Glomerular endothelial cell (primary cell): ENCODE data around the gene MRPS10. TPM values are rescaled to one million over a fixed set of nuclear protein-coding genes. Genes with fewer than 3 reads are reported as not detected.
A peak's percentile ranks its signal among the peaks of the same experiment; 100 is the strongest.

ENCODE experiments used
- DNase-seq: peaks from one replicate; pipeline ENCODE4 v3.0.0-alpha.2; 2011; ENCODE audit warnings: low read depth, low spot score; ENCODE audit errors: extremely low read depth
- total RNA-seq: library from RNA; depleted of rRNA; stranded (reverse); fragments of >200 nt; gene quantifications from 2 replicates; pipeline ENCODE4 v1.2.3, GENCODE V29; 2015

Gene MRPS10
- 35.1 and 37.0 TPM in 2 replicates for total RNA-seq

DNA sequence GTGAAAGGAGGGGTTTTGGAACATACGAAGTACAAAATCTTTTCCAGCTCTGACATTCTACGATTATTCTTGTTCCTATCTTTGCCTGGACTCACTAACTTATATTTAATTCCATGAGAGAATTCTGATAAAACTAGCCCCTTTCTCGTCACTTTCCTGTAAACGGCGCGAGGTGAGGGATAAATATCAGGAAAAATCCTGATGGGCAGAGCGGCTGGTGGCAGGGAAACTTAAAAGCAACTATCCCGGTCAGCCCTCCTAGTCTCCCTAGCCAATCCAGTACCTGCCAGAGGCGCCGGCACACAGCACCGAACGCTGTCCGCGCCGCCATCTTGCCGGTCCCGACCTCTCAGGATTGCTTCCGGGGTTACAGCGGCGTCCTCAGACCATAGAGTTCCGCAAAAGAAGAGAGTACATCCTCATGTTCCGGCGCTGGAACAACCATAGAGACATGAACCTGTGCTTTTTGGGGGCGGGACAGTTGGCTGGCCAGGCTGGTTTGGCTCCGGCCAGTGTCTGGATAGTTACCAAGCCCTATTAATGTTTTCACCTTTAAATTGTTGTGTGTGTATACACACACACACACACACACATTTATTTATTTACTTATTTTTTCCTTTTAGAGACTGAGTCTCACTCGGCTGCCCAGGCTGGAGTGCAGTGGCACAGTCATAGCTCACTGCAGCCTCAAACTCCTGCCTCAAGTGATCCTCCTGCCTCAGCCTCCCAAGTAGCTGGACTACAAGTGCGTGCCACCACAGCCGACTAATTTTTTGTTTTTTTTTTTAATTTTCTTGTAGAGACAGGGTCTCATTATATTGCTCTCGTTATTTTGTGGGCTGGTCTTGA, at the start of gene MRPS10:
Gene MRPS10, minus strand, starts transcription at position 343 of the 849 bp plus-strand sequence. Its CDS starts 12 bp downstream, at position 331.
- DNase-seq: peak; percentile 68

DNA sequence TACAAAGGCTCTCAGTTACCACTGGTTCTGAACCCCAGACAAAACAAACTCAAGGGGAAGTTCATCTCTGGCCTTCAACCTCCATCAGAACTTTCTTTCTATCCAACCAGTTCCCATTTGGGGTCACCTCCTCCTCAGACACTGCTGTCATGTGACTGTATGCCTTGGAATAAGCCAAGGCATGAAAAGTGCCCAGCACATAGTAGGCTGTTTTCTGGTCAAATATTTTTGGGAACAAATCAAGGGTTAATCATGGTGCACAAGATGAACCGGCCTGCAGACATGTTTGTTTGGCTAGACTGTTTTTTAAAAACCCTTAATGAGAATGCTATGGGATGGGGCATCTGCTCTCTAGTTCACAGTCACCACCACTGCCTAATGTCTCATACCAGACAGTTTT, 48.9 kb upstream of the MRPS10 start:
- DNase-seq: no peak

DNA sequence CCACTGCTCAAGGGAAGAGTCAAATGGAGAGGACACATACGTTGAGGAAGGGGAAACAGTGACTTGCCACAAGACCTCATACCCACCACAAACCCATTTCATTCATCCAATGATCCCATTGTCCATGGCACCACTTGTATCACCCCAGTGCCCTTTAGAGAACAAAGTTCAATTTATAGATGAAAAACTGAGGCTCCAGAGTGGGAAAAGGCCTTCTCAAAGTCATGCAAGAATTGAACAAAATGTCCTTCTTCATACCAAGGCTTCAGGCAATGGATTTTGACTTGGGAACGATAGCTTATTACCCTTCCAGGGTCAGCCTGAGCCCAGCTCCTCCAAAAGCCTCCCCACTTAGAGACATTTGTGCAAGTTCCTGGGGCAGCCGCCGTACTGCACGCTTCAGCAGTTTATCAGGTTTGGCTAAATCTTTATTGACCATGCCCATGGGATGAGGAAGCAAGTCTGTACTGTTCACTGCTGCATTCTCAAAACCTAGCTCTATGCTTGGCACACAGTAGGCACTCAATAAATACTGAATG, 47.3 kb upstream of the MRPS10 start:
- DNase-seq: no peak

DNA sequence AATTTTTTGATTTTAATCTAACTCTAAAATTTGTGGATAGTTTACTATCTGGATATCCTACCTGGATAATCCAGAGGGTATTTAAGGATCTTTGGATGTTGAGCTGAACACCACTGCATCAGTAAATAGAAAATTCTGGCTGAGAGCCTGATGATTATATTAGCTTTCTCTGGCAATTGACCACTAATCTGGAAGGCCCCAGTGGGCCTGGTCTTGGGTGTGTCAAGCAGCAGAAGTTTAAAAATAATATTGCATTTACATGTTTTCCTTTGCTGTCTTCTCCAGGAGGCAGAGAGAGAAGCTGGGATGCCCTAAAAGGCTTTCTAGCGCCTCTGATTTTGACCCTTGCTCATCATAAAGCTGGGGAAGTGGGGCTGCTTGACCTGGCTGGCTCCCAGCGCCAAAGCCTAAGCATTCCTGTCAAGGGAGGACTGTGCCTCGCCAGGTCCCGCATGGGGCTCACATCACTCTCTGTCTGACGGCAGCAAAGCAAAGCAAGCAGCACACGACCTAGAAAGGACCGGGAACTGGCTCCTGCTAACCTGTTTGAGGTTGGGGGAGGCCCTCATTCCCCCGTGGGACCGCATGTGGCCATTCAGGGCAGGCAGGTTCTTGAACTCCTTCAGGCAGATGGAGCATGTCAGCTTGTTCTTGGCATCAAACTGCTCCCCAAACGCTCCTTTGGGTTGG, 46.6 kb upstream of the MRPS10 start:
- no peak for DNase-seq

DNA sequence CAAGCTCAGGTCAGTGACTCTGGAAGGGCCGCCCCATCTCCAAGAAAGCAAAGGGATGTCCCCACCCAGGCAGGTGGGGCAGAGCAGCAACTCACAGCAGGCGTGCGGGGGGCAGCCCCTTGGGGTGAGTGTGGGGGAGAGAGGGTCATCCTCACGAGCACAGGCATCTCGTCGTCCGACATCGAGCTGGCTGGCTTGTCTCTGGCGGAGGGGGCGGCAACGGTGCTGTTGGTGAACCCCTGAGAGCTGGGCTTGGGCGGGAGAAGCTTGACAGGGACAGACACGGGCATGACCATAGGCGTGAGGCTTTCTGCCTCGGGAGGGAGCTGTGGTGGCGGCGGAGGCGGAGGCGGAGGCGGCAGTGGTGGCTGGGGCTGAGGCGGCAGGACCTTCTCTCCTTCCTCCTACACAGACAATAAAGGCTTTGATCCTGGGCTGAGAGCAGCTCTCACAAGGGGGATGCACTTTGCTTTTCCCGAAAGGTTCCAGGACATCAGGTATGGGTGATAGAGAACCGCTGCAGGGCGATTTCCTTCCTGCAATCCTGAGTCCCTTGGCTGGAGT, 45.6 kb upstream of the MRPS10 start:
- DNase-seq: no peak

DNA sequence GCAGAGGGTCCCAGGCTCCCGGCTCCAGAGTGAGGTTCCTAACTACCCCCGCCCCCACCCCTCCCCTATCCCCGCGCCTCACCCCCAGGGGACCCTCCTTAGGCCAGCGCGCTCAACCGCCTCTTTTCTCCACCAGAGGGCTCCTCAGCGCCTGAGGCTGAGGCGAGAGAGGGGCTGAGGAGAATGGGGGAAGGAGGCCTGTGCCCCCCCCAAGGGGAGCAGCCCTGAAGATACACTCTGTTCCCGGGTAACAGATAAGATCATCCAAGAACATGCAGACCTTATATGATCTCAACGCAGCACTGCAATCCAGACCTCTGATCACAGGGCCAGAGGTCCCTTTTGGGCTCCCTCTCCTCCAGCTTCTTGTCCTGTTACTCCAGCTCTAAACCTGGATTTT, 43.3 kb upstream of the MRPS10 start:
- no peak for DNase-seq

DNA sequence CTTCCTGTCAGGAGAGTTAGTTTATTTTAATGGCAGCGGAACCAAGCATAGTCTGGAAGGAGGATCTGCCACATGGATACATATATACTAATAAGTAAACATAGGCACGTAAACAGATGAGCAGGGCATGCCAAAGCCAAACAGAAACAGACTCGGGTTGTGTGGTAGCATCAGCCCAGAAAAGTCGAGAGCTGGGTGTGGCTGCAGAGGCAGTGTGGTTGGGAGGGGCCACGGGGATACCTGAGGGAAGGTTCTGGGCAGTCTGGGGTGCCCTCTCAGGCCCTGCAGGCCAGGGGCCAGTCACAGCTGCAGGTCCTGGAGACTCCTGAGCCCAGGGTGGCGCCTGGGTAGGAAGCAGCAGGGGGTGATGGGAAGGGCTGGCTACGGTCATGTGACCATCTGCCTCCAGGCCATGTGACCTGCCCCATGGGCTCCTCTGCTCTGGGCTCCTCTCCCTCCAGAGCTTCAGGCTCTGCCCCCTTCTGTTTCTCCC, 42.8 kb upstream of the MRPS10 start:
- DNase-seq: no peak

DNA sequence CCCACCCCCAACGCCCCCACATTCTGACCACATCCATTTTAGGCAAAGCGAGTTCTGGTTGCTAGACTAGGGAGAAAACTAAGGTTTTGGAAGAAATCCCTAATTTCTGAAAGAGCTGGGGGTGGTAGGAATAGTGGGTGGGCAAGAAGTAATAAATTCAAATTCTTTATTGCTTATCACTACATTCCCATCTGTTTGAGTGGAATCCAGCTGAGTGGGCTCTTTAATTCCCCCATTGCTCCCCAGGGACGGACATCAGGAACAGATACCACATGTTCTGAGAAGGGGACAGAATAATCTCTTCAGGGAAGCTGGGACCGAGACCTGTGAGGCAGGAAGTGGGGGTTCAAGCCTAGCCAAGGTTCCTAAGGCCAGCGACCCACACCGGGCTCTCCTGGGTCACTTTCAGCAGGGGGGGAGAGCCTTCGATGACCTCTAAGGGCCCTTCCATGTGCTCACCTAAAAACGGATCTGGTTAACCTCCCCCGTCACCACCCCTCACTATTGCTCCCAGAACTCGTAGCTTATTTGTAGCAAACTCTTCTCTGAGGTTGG, 42.3 kb upstream of the MRPS10 start:
- no peak for DNase-seq

DNA sequence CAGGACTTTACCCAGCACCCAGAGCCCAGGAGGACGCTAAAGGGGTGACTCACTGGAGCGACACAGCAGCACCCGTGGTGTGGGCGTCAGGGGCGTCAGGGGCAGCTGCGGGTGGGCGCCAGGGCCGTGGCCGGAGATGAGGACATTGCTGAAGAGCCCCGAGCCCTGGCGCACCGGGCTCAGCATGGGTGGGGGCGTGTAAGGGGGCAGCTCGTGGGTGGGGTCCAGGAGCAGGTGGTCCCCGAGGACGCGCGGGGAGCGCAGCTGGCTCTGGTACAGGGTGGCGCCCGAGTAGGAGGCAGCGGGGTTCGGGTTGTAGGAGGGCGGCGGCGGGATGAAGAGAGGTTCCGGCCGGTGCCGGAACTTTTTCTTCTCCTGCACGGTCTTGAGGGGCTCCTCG, 41.6 kb upstream of the MRPS10 start:
- no peak for DNase-seq

DNA sequence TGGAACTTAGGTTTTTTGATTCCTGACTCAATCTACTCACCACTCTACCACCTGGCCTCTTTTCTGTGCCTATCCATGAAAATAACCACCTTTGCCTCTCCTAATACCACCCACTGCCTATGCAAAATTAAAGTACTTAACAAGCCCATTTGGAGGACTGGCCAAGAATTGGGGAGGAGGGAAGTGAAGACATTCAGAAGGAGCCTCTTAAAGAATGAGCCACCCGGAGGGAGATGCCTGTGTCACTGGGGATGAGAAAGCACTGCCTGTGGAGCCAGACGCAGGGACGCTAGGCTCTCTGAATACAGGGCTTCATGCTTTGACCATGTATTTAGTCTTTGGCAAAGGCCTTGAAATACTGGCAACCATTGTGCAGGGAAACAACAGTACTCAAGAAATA, 40.0 kb upstream of the MRPS10 start:
- DNase-seq: no peak

DNA sequence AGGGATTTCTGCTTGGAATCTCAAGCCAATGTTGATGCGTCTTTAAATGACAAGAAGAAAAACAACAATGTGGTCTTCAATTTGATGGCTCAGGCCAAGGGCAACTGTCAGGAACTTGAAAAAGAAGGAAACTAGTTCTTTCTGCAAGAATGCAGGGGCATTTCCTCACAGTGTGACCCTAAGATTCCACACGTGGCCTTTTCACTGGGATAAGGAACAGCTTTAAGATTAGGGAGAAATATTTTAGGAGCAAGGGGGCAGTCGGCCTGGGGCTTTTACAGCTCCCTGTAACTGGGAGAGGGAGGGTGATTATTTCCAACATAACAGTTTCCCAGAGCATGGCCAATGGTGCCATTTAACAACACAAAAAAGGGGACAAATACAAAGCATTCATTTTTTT, 39.4 kb upstream of the MRPS10 start:
- no peak for DNase-seq

DNA sequence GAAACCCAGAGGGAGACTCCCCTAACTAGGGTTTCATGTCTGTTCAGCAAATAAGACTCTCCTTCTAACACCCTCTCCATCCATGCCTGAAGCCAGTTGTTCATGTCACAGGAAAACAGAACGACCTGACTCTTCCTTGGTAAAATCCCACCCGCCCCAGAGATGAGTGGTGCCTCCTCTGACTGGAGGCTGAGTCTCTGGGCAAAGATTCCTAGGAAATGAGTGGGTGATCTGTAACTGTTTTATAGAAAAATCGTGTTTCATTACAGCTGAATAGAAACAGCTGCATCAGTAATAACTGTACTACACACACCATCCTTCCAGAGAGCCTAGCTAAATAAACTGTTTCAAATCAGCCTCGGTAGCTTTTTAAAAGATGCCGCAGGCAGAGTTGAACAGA, 37.4 kb upstream of the MRPS10 start:
- DNase-seq: no peak

DNA sequence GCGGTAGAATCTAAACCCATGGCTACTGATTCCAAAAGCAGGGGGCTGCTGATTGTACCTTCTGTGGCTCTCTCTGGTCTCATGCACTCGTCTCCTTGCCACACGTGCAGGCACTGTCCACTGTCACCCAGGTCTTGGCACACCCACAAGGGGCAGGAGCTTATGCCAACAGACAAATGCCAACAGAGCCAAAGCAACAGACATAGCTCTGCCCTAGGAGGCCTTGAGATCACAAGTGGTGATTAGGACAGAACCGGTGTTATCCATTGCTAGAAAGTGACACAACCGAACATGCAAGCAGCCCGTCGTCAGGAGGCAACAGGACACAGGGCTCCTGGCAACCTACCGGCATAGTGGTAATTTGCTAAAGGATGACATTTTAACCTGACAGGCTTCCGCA, 36.8 kb upstream of the MRPS10 start:
- DNase-seq: no peak

DNA sequence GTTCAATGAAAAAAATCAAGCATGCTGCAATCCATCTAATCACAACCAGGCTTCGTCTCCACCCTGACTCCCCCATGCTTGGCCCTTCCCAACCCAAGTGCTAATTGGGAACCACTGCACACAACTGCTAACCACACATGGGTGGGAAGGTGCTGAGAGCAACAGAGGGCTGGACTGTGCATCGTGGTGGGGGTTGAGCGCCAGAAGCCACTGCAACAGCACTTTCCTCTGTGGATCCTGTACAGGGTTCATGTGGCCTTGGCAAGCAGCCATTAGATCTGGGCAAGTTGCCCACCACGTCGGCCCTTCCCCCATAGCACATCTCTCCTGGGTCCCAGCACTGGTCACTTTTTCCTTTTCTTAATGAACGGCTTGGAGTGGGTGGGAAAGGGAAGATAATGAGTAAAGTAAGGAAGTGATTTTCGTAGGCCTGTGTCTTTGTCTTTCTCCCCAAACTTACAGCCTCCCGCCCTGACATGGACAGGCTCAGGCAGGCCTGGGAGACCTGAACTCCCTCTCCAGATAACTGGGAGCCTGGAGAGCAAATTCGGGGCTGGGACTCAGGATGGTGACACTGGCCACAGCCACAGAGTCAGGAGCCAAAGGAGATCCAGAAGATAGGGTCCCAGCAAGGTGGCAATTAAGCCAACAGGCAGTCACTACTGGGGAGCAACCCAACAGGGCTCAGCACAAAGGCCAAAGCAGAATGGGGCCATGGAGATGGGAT, 34.4 kb upstream of the MRPS10 start:
- DNase-seq: no peak

DNA sequence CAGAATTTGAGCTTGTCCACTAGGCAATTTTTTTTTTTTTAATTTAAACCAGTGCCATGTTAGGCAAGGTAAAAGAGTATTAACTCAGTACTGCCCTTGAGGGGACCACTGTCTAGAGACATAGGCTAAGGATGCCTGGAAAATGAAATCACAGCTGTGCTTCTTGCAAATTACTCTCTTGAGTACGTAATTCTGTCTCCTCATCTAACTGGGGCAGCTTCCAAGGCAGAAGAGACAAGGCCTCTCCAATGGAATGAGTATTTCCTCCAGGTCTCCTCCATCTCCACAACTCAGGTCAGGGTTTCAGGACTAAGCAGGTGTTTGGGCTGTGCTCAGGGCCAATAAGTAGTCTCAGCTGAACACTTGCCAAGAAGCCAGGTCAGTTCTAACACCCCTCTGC, 33.8 kb upstream of the MRPS10 start:
- no peak for DNase-seq

DNA sequence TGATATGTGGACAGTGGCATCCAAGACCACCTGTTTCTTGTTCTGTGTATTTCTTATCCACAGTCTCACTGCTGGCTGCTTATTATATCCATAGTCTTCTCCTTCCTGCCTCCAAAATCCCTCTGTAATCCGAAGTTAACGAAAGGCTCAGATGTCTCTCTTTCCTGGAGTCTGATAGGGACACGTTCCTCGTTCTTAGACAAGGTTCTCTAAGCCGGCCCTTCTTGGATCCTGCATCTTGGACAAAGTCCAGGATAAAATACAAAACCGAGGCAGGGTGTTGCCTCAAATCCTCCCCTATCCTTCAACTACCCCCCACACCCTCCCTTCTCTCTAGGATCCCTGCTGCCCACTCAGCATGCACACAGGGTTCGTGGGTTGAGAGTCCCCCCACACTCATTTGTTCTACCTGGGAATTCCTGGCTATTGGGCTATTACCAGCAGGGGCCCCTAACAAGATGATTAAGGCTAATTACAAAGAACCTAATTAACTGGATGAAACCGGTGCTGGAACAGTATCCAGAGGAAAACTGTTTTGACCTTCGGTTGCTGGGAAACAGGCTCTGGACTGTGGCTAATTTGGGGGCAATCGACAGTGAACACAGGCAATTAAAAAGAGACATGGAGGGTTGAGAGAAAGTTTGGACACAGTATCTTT, 32.7 kb upstream of the MRPS10 start:
- no peak for DNase-seq

DNA sequence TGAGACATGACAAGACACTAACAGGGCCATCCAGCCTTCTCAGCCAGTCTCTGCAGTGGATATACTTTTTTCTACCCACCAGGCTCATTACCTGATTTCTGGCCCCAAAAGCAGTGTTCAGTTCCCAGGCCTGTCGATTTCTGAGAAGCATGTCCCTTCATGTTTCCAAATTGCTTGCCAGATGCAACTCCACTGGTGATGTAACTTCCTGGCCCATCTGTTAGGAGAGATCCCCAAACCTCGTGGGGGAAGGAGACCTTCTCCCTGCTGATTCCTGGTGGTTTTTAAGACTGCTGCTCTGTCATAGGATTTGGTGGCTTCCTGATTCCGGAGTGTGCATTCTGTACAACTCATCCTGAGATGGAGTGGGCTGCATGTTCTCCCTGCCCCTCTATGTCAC, 31.6 kb upstream of the MRPS10 start:
- no peak for DNase-seq

DNA sequence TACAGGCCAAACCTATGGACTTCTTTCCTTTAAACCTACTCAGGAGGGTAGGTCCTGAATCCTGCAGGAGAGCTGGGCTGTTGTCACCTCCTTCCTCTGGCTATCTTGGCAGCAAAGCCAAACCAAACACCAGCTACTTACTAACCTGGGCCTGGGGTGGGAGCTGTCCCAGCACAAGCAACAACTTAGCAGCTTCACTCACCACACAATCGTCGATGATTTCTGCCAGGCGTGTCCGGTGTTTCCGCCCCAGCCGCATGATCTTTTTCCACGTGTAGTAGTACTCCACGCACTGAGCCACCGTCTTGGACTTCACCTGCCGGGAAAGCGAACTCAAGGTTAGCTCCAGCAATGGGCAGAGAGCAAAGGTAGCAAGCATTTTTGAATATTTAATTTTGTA, 25.4 kb upstream of the MRPS10 start:
- no peak for DNase-seq

DNA sequence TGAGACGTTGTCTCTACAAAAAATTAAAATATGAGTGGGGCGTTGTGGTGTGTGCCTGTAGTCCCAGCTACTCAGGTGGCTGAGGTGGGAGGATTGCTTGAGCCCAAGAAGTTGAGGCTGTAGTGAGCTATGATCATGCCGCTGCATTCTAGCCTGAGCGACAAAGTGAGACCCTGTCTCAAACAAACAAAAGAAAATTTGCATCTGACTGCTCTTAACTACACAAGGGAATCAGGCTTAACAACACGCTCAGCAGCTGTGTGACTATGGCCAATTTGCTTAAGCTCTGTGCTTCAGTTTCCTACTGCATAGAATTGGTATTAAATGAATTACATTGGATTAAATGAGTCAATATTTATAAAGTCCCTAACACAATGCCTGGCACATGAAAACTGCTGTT, 24.3 kb upstream of the MRPS10 start:
- DNase-seq: no peak

DNA sequence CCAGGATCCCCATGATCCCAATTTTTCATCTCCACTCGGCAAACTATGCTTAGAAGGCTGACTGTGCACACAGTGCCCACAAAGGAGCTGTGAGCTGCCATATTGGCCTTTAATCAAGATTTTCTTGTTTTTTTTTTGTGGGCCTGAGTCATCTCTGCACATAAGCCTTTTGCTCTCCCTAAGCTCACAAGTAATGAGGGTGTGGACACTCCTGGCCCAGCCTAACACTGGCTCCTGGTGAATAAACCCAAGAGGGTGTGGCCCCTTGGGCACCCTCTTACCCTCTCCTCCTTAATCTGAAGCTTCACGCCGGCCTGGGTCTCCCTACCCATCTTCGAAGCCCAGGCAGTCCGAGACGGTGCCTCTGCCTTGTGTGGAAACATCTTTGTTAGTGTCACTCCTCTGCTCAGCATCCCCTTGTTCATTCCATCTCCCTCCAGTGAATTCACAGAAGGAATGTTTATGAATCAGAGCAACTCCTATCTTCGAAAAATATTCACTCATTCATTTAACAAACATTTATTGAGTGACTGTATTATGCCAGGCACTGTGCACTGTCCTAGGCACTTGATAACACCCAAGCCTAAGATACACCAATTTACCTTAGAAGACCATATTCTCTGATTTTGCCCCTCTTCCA, 22.2 kb upstream of the MRPS10 start:
- no peak for DNase-seq
